Caki2 (cell line): ENCODE data around the gene PSMC6. TPM values are rescaled to one million over a fixed set of nuclear protein-coding genes. Genes with fewer than 3 reads are reported as not detected.

Experiments used
- DNase-seq: peaks from one replicate; pipeline ENCODE4 v3.0.0-alpha.2; 2015; ENCODE audit warnings: low read depth
- in situ Hi-C: cut with HindIII; loops from 2 replicates; pipeline ENCODE4 v1.10.0; 2016; ENCODE audit warnings: low sequenced_read_pairs, low pct_unique_long_range_greater_than_20kb, mixed read lengths
- total RNA-seq: library from RNA; depleted of rRNA; stranded (reverse); fragments of >200 nt; shearing (Covaris generic); gene quantifications from 2 replicates; pipeline ENCODE4 v1.2.3, GENCODE V29; 2014; ENCODE audit warnings: low replicate concordance; rRNA removed

Gene PSMC6
- total RNA-seq, result 109 and 173 TPM in 2 replicates

GRCh38 chr14:52706724-52707706 lies at the start of gene PSMC6:
PSMC6 (plus strand) TSS chr14:52707200; CDS start chr14:52707220, 20 bp downstream.
- in situ Hi-C loops, result no loop called here
- DNase-seq, result peak; percentile 84

GRCh38 chr14:52660325-52660724 lies 46.7 kb upstream of the PSMC6 start:
- DNase-seq, result no peak
- in situ Hi-C loops, result no loop called here

DNA sequence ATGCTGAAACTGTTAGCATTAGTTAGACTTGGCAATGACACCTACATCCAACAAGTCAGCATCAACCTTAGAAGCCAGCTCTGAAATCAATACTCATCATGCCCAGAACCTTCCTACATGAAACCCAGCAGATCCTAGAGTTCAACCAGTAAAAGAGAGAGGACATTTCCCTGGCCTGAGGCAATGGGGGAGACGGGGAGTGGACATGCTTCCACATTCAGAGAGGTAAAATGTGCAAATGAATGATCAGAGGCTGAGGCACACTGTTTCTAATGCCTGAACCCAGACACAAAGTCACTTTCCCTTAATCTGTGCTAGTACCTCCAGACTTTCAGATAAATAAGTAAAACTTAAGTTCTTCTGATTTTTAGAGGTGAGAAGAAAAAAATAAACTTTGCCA lies 46.2 kb upstream of the PSMC6 start:
- in situ Hi-C loops, result no loop called here
- no peak for DNase-seq

GRCh38 chr14:52661314-52661713 lies 45.7 kb upstream of the PSMC6 start:
- in situ Hi-C loops, result no loop called here
- DNase-seq, result no peak

DNA sequence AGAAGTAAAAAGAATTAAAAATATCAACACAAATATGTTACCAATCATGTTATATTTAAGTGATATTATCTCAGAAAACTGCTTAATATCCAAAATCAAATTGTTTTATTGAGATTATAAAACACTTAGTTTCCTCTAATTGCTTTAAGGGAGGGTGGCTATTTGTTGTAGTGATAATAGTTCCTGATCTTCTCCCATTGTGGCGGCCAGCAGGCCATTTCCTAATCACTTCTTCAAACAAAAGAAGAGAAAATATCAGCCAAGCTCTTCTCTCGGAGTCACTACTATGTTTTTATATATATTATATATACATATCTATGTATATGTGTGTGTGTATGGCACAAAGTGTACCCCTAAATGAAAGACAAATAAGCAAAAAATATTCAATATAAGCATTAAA lies 43.1 kb upstream of the PSMC6 start:
- no peak for DNase-seq
- in situ Hi-C loops, result no loop called here

DNA sequence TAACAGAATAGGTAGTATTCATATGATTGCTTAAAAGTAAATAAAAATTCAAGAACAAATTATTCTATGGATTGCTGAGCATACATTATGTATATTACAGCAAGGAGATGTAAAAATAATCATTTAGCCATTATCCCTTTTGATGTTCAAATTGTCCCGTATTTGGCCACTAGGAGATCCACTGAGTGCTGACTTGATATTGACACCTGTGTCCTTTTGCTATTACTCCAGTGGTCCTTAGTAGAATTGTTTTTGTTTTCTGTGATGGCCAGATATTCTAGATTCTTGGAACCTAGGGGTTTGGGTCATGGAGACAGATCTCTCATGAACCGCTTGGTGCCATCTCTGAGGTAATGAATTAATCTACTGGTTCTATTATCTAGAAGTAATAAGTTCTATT lies 28.4 kb upstream of the PSMC6 start:
- in situ Hi-C loops, result no loop called here
- no peak for DNase-seq

- no peak for DNase-seq
- in situ Hi-C loops, result no loop called here
Measured at GRCh38 chr14:52683985-52684520, 22.9 kb upstream of the PSMC6 start.

DNA sequence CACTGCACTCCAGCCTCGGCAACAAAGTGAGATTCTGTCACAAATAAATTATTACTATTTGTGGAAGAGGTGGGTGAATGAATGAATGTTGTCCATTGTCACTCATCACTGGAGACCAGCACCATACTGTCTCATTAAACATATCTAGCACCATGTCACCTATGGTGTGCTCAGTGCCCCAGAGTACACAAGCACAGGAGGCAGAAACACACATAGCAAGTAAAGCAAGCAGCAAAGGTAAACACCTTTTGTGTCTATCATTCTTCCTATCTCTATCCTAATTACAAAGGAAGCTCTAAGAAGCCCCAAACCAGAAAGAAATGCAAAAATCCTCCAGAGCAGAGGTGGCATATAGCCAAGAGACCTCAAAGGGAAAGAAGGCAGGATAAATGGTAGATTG lies 20.8 kb upstream of the PSMC6 start:
- in situ Hi-C loops, result no loop called here

GRCh38 chr14:52690983-52691760 lies 15.8 kb upstream of the PSMC6 start:
- DNase-seq, result no peak
- in situ Hi-C loops, result no loop called here

More for the DNA sequence above, 20.8 kb upstream of the PSMC6 start:
- DNase-seq, result no peak

GRCh38 chr14:52692248-52692962 lies 14.6 kb upstream of the PSMC6 start:
- DNase-seq, result no peak
- in situ Hi-C loops, result no loop called here

DNA sequence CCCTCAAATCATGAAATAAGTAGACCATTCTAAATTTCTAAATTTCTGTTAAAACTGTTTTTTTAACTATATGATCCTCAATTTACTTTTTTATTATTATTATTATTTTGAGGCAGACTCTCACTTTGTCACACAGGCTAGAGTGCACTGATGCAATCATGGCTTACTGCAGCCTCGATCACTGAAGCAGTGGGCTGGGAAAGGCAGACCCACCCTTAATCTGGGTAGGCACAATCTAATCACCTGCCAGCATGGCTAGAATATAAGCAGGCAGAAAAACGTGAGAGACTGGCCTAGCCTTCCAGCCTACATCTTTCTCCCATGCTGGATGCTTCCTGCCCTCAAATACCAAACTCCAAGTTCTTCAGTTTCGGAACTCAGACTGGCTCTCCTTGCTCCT lies 14.0 kb upstream of the PSMC6 start:
- DNase-seq, result no peak

GRCh38 chr14:52693532-52693931 lies 13.5 kb upstream of the PSMC6 start:
- in situ Hi-C loops, result no loop called here
- DNase-seq, result no peak

More for the DNA sequence above, 14.0 kb upstream of the PSMC6 start:
- in situ Hi-C loops, result no loop called here

DNA sequence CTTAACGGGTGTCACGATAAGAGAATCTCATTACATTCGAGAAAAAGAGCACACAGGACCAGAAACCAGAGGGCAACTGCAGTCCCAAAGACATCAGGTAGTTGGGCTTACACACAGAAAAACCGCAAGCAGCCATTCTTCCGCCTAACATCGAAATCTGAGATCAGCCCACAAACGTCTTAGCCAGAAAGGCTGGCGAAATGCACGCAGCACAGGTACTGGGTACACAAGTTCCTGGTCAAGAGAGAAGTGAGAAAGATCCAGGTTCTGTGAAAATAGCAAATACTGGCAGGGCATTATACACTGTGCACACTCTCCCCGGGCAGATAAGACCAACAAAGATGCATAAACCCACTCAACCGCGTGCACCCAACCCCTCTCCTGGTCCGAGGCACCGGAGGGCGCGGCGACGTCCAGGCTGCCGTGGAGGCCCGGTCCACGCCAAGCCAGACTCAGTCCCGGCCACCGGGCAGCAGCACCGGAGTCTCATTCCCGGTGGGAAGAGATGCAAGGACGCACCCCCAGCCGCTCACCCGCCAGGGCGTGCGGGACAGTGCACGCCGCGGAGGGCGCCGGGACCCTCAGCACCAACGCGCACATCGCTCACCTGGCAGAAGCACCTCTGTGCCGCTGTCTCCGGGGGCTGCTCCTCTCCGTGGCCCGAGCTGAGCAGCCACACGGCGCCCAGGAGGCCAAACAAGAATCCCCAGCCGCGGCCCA lies 12.1 kb upstream of the PSMC6 start:
- in situ Hi-C loops, result no loop called here

DNA sequence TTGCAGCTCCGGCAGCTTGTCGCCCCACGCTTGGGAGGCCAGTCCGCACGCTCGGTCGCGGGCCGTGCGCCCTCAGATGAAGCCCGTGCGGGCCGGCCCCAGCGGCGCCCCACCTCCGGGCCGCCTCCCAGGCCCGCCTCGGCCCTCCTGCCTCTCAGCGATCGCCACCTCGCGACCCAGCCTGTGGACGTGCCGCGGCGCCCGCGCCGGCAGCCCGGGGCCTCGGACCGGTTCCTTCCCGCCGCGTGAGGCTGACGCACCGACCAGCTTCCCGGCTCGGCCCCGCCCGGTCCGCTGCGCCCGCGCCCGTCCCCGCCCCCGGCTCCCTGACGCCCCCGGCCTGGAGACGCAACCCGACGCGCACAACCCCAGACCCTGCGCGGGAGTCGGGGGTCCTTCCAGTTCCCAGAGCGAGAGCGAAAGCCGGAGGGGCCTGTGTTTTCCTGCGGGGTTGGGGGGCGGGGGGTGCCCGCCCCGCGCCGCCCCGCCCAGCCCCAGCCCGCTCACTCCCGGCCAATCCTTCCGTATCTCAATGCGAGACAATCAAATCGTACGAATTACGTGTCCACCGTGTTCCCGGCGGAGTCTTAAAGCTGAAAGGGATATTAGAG lies 11.4 kb upstream of the PSMC6 start, which contains the start of gene ERO1A:
TSS of gene ERO1A (minus strand) at position 78 of the 611 bp plus-strand sequence. CDS start at position 1, 77 bp downstream.
- in situ Hi-C loops, result no loop called here
- DNase-seq, result peak; percentile 83

More for the DNA sequence above, 12.1 kb upstream of the PSMC6 start:
- DNase-seq, result peak; percentile 58

DNA sequence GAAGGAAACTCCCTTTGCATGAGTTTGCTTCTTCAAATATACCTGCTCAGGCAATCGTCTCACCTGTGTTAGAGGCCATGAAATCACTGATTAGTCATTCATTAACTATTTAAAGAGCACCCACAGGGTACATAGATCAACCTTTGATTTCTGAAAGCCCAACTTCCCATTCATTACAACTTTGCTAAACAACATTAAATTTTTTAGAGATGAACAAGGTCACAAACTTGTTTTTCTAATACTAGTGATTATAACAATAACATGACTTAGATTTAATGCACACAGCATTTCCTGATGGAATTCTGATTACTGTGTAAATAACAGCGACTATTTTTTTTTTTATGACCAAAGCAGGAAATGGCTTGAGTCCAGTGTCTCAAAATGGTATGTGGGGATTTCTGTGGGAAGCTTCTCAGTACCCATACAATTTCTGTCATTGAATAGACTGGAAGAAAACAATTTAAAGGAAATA lies 6.3 kb upstream of the PSMC6 start:
- in situ Hi-C loops, result no loop called here

GRCh38 chr14:52701223-52701622 lies 5.8 kb upstream of the PSMC6 start:
- in situ Hi-C loops, result no loop called here
- no peak for DNase-seq

More for the DNA sequence above, 6.3 kb upstream of the PSMC6 start:
- DNase-seq, result peak; percentile 31

DNA sequence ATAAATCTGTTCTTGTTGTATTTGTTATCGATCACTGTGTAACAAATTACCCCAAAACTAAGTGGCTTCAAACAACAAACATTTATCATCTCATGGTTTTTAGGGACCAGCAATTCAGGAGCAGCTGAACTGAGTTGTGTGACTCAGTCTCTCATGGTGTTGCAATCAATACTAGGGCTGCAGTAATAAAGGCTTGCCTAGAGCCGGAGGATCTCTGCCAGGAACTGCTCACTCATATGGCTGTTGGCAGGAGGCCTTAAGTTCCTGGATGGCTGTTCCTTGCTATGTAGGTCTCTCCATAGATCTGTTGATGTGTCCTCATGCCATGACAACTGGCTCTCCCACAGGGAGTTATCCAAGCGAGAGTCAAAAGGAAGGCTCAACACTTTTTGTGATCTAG lies 3.8 kb upstream of the PSMC6 start:
- no peak for DNase-seq
- in situ Hi-C loops, result no loop called here
